ENCODE measurements around the gene SBF2.
"Not testable (repeated sequence)": the region's sequence is repeated elsewhere in the genome, so short reads cannot be mapped to it uniquely, and the experiment has no call there.

SBF2 gene

DNA sequence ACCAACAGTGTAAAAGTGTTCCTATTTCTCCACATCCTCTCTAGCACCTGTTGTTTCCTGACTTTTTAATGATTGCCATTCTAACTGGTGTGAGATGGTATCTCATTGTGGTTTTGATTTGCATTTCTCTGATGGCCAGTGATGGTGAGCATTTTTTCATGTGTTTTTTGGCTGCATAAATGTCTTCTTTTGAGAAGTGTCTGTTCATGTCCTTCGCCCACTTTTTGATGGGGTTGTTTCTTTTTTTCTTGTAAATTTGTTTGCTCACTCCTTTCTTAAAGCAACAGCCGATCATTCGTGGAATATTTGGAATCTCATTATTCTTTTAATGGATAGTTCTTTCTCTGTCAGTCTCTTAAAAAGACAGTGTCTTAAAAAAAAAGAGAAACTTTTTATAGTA lies 550.5 kb downstream of the SBF2 start:
- not testable (repeated sequence) for H3K4me2 ChIP-seq (ENCODE audit: insufficient read depth, low read length, poor library complexity, severe bottlenecking); H2BK120ac ChIP-seq (ENCODE audit: low read depth, low read length); H2AFZ ChIP-seq (ENCODE audit: low read length); H3K23ac ChIP-seq (ENCODE audit: low read depth, low read length, poor library complexity); H3K9me3 ChIP-seq (replicated peaks in 1 of 2; ENCODE audit: control insufficient read depth in 2 of 2, insufficient read depth in 1 of 2, low read depth in 1 of 2, low read length in 2 of 2); H4K8ac ChIP-seq (ENCODE audit: low read depth, low read length); H3K4me3 ChIP-seq (ENCODE audit: low read length in 2 of 2); H3K27ac ChIP-seq (replicated peaks; ENCODE audit: low read length); H3K27me3 ChIP-seq (ENCODE audit: control insufficient read depth in 3 of 3, insufficient read depth in 3 of 3, low read depth in 1 of 3, low read length in 3 of 3); H3K79me1 ChIP-seq (ENCODE audit: low read depth, low read length); H3K4ac ChIP-seq (ENCODE audit: low read length); H3K14ac ChIP-seq (ENCODE audit: low read length); H2AK5ac ChIP-seq (ENCODE audit: low read depth, low read length); H2BK12ac ChIP-seq (ENCODE audit: low read length); H3K18ac ChIP-seq (ENCODE audit: low read length); H4K91ac ChIP-seq (ENCODE audit: low read depth, low read length, poor library complexity); H2BK5ac ChIP-seq (ENCODE audit: low read length); H3K9ac ChIP-seq (ENCODE audit: low read depth, low read length, poor library complexity); DNase-seq (ENCODE audit: low spot score); H3K4me1 ChIP-seq (ENCODE audit: control insufficient read depth in 2 of 2, insufficient read depth in 1 of 2, low read depth in 1 of 2, low read length in 2 of 2); H2BK15ac ChIP-seq (ENCODE audit: low read length)
- WGBS, 2 donors (ENCODE audit: extremely low coverage in 2 of 2, insufficient read length in 2 of 2, insufficient replicate concordance in 1 of 2): no CpG with 5 or more reads among the region's 3 CpGs
- H3K36me3 ChIP-seq (replicated peaks in 1 of 2; ENCODE audit: control insufficient read depth in 2 of 2, insufficient read depth in 2 of 2, low read length in 2 of 2): peaks cover 14 to 52% of the 10 kb centered on the region in 2 donors

DNA sequence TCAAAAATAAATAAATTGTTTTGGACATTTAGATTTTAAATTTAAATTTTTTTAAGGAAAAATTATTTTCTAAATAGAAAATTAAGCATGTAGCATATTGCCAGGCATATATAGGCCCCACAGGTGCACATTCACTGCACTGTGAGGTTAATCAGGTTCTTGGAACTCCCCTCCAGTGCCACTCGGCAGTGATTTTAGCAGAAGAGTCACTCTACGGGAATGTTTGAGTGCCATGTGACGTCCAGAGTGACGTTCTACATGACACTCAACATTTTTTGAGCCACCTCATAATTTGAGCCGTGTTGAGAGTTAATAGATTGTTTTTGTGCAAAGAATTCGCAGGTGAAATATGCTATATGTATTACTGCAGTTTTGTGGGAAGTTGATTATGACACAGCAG lies 552.8 kb downstream of the SBF2 start:
- Histone ChIP-seq H3K36me3 (replicated peaks in 1 of 2; ENCODE audit: control insufficient read depth in 2 of 2, insufficient read depth in 2 of 2, low read length in 2 of 2) (peaks cover 21 to 58% of the 10 kb centered on the region in 2 donors), H3K27ac (replicated peaks; ENCODE audit: low read length) (no peak overlapping the region), H3K18ac (ENCODE audit: low read length) (no peak overlapping the region), H4K91ac (ENCODE audit: low read depth, low read length, poor library complexity) (no peak overlapping the region), H3K9me3 (replicated peaks in 1 of 2; ENCODE audit: control insufficient read depth in 2 of 2, insufficient read depth in 1 of 2, low read depth in 1 of 2, low read length in 2 of 2) (peaks cover 4 to 12% of the 10 kb centered on the region in 2 donors), H3K4me3 (ENCODE audit: low read length in 2 of 2) (no peak overlapping the region), H2BK12ac (ENCODE audit: low read length) (no peak overlapping the region), H3K27me3 (ENCODE audit: control insufficient read depth in 3 of 3, insufficient read depth in 3 of 3, low read depth in 1 of 3, low read length in 3 of 3) (no peaks in the 10 kb centered on the region), H2AFZ (ENCODE audit: low read length) (no peak overlapping the region), H2BK120ac (ENCODE audit: low read depth, low read length) (no peak overlapping the region), H3K4me1 (ENCODE audit: control insufficient read depth in 2 of 2, insufficient read depth in 1 of 2, low read depth in 1 of 2, low read length in 2 of 2) (no peaks in the 10 kb centered on the region), H2AK5ac (ENCODE audit: low read depth, low read length) (no peak overlapping the region), H3K14ac (ENCODE audit: low read length) (no peak overlapping the region), H2BK5ac (ENCODE audit: low read length) (no peak overlapping the region), H2BK15ac (ENCODE audit: low read length) (no peak overlapping the region), H3K9ac (ENCODE audit: low read depth, low read length, poor library complexity) (no peak overlapping the region), H3K23ac (ENCODE audit: low read depth, low read length, poor library complexity) (no peak overlapping the region), H4K8ac (ENCODE audit: low read depth, low read length) (no peak overlapping the region), H3K4me2 (ENCODE audit: insufficient read depth, low read length, poor library complexity, severe bottlenecking) (no peak overlapping the region), H3K4ac (ENCODE audit: low read length) (no peak overlapping the region), H3K79me1 (ENCODE audit: low read depth, low read length) (no peaks in the 10 kb centered on the region)
- no peak for DNase-seq (ENCODE audit: low spot score)
- no CpG with 5 or more reads among the region's 6 CpGs for WGBS, 2 donors (ENCODE audit: extremely low coverage in 2 of 2, insufficient read length in 2 of 2, insufficient replicate concordance in 1 of 2)

GRCh38 chr11:9740202-9740883 lies 553.7 kb downstream of the SBF2 start:
- WGBS, 2 donors (ENCODE audit: extremely low coverage in 2 of 2, insufficient read length in 2 of 2, insufficient replicate concordance in 1 of 2): no CpG with 5 or more reads among the region's 12 CpGs
- Histone ChIP-seq H3K18ac (ENCODE audit: low read length) (no peak overlapping the region), H3K27me3 (ENCODE audit: control insufficient read depth in 3 of 3, insufficient read depth in 3 of 3, low read depth in 1 of 3, low read length in 3 of 3) (no peaks in the 10 kb centered on the region), H4K91ac (ENCODE audit: low read depth, low read length, poor library complexity) (no peak overlapping the region), H4K8ac (ENCODE audit: low read depth, low read length) (no peak overlapping the region), H2AFZ (ENCODE audit: low read length) (no peak overlapping the region), H3K9me3 (replicated peaks in 1 of 2; ENCODE audit: control insufficient read depth in 2 of 2, insufficient read depth in 1 of 2, low read depth in 1 of 2, low read length in 2 of 2) (peaks cover 6 to 20% of the 10 kb centered on the region in 2 donors), H2BK120ac (ENCODE audit: low read depth, low read length) (no peak overlapping the region), H3K27ac (replicated peaks; ENCODE audit: low read length) (no peak overlapping the region), H3K9ac (ENCODE audit: low read depth, low read length, poor library complexity) (no peak overlapping the region), H2AK5ac (ENCODE audit: low read depth, low read length) (no peak overlapping the region), H2BK12ac (ENCODE audit: low read length) (no peak overlapping the region), H3K14ac (ENCODE audit: low read length) (no peak overlapping the region), H3K23ac (ENCODE audit: low read depth, low read length, poor library complexity) (no peak overlapping the region), H3K36me3 (replicated peaks in 1 of 2; ENCODE audit: control insufficient read depth in 2 of 2, insufficient read depth in 2 of 2, low read length in 2 of 2) (peaks cover 23 to 60% of the 10 kb centered on the region in 2 donors), H2BK5ac (ENCODE audit: low read length) (no peak overlapping the region), H3K4me2 (ENCODE audit: insufficient read depth, low read length, poor library complexity, severe bottlenecking) (no peak overlapping the region), H2BK15ac (ENCODE audit: low read length) (no peak overlapping the region), H3K79me1 (ENCODE audit: low read depth, low read length) (no peaks in the 10 kb centered on the region), H3K4ac (ENCODE audit: low read length) (no peak overlapping the region), H3K4me3 (ENCODE audit: low read length in 2 of 2) (no peak overlapping the region), H3K4me1 (ENCODE audit: control insufficient read depth in 2 of 2, insufficient read depth in 1 of 2, low read depth in 1 of 2, low read length in 2 of 2) (no peaks in the 10 kb centered on the region)
- no peak for DNase-seq (ENCODE audit: low spot score)

GRCh38 chr11:9739123-9739900 lies 554.7 kb downstream of the SBF2 start:
- Histone ChIP-seq H2BK15ac (ENCODE audit: low read length) (no peak overlapping the region), H3K4me2 (ENCODE audit: insufficient read depth, low read length, poor library complexity, severe bottlenecking) (no peak overlapping the region), H3K36me3 (replicated peaks in 1 of 2; ENCODE audit: control insufficient read depth in 2 of 2, insufficient read depth in 2 of 2, low read length in 2 of 2) (peaks cover 23 to 58% of the 10 kb centered on the region in 2 donors), H2BK120ac (ENCODE audit: low read depth, low read length) (no peak overlapping the region), H3K4me1 (ENCODE audit: control insufficient read depth in 2 of 2, insufficient read depth in 1 of 2, low read depth in 1 of 2, low read length in 2 of 2) (no peaks in the 10 kb centered on the region), H3K4me3 (ENCODE audit: low read length in 2 of 2) (no peak overlapping the region), H3K18ac (ENCODE audit: low read length) (no peak overlapping the region), H3K27ac (replicated peaks; ENCODE audit: low read length) (no peak overlapping the region), H4K91ac (ENCODE audit: low read depth, low read length, poor library complexity) (no peak overlapping the region), H3K14ac (ENCODE audit: low read length) (no peak overlapping the region), H2BK5ac (ENCODE audit: low read length) (no peak overlapping the region), H3K9ac (ENCODE audit: low read depth, low read length, poor library complexity) (no peak overlapping the region), H4K8ac (ENCODE audit: low read depth, low read length) (no peak overlapping the region), H3K4ac (ENCODE audit: low read length) (no peak overlapping the region), H2BK12ac (ENCODE audit: low read length) (no peak overlapping the region), H3K9me3 (replicated peaks in 1 of 2; ENCODE audit: control insufficient read depth in 2 of 2, insufficient read depth in 1 of 2, low read depth in 1 of 2, low read length in 2 of 2) (peaks cover 6 to 27% of the 10 kb centered on the region in 2 donors), H3K23ac (ENCODE audit: low read depth, low read length, poor library complexity) (no peak overlapping the region), H2AFZ (ENCODE audit: low read length) (no peak overlapping the region), H3K79me1 (ENCODE audit: low read depth, low read length) (no peaks in the 10 kb centered on the region), H2AK5ac (ENCODE audit: low read depth, low read length) (no peak overlapping the region), H3K27me3 (ENCODE audit: control insufficient read depth in 3 of 3, insufficient read depth in 3 of 3, low read depth in 1 of 3, low read length in 3 of 3) (no peaks in the 10 kb centered on the region)
- no peak for DNase-seq (ENCODE audit: low spot score)
- WGBS, 2 donors (ENCODE audit: extremely low coverage in 2 of 2, insufficient read length in 2 of 2, insufficient replicate concordance in 1 of 2): no CpG with 5 or more reads among the region's 4 CpGs
